ENCODE measurements around the gene CACNA2D3. TPM values are rescaled to one million over a fixed set of nuclear protein-coding genes. Genes with fewer than 3 reads are reported as not detected.

CACNA2D3 gene
- total and polyA plus RNA-seq, 9 donors: 1.4 to 3.1 (median 2.3) TPM

- H3K4me1 ChIP-seq (ENCODE audit: control insufficient read depth, insufficient read depth, low read length): peaks cover 3% of the 10 kb centered on the region
- H3K27ac ChIP-seq (ENCODE audit: low read length): no peak overlapping the region
- no CpG with 5 or more reads among the region's 2 CpGs for WGBS (ENCODE audit: insufficient coverage)
- no peaks in the 10 kb centered on the region for H3K36me3 ChIP-seq (ENCODE audit: control insufficient read depth, insufficient read depth, low read length)
- H3K4me3 ChIP-seq (ENCODE audit: low read length): no peak overlapping the region
- peaks cover 7% of the 10 kb centered on the region for H3K9me3 ChIP-seq (replicated peaks; ENCODE audit: control insufficient read depth, low read depth, low read length)
- no peak for DNase-seq
- H3K27me3 ChIP-seq (ENCODE audit: control insufficient read depth, insufficient read depth, low read length): no peaks in the 10 kb centered on the region
These were observed 705.4 kb downstream of the CACNA2D3 start for GRCh38 chr3:54827776-54828175.

- no peaks in the 10 kb centered on the region for H3K27me3 ChIP-seq (ENCODE audit: control insufficient read depth, insufficient read depth, low read length)
- H3K27ac ChIP-seq (ENCODE audit: low read length): no peak overlapping the region
- WGBS (ENCODE audit: insufficient coverage): 88% methylated on average over 4 of the region's 8 CpGs
These were observed 708.3 kb downstream of the CACNA2D3 start for GRCh38 chr3:54830658-54831057.

GRCh38 chr3:54831112-54831511 lies 708.8 kb downstream of the CACNA2D3 start:
- Histone ChIP-seq H3K27me3 (ENCODE audit: control insufficient read depth, insufficient read depth, low read length) (no peaks in the 10 kb centered on the region), H3K36me3 (ENCODE audit: control insufficient read depth, insufficient read depth, low read length) (no peaks in the 10 kb centered on the region), H3K27ac (ENCODE audit: low read length) (no peak overlapping the region), H3K4me3 (ENCODE audit: low read length) (no peak overlapping the region), H3K9me3 (replicated peaks; ENCODE audit: control insufficient read depth, low read depth, low read length) (peaks cover 7% of the 10 kb centered on the region), H3K4me1 (ENCODE audit: control insufficient read depth, insufficient read depth, low read length) (peaks cover 3% of the 10 kb centered on the region)
- DNase-seq: peak; percentile 84
- WGBS (ENCODE audit: insufficient coverage): 68% methylated on average over 2 of the region's 2 CpGs

More at GRCh38 chr3:54830658-54831057, 708.3 kb downstream of the CACNA2D3 start:
- DNase-seq: peak; percentile 27
- H3K4me1 ChIP-seq (ENCODE audit: control insufficient read depth, insufficient read depth, low read length): peaks cover 3% of the 10 kb centered on the region
- H3K4me3 ChIP-seq (ENCODE audit: low read length): no peak overlapping the region
- peaks cover 7% of the 10 kb centered on the region for H3K9me3 ChIP-seq (replicated peaks; ENCODE audit: control insufficient read depth, low read depth, low read length)
- H3K36me3 ChIP-seq (ENCODE audit: control insufficient read depth, insufficient read depth, low read length): no peaks in the 10 kb centered on the region

GRCh38 chr3:54832876-54833275 lies 710.5 kb downstream of the CACNA2D3 start:
- Histone ChIP-seq H3K4me1 (ENCODE audit: control insufficient read depth, insufficient read depth, low read length) (peaks cover 4% of the 10 kb centered on the region), H3K4me3 (ENCODE audit: low read length) (no peak overlapping the region), H3K27ac (ENCODE audit: low read length) (no peak overlapping the region), H3K36me3 (ENCODE audit: control insufficient read depth, insufficient read depth, low read length) (no peaks in the 10 kb centered on the region), H3K27me3 (ENCODE audit: control insufficient read depth, insufficient read depth, low read length) (no peaks in the 10 kb centered on the region), H3K9me3 (replicated peaks; ENCODE audit: control insufficient read depth, low read depth, low read length) (peaks cover 7% of the 10 kb centered on the region)
- DNase-seq: no peak
- 40% methylated on average over 1 of the region's 1 CpG for WGBS (ENCODE audit: insufficient coverage)

GRCh38 chr3:54835701-54836100 lies 713.3 kb downstream of the CACNA2D3 start:
- peaks cover 4% of the 10 kb centered on the region for H3K4me1 ChIP-seq (ENCODE audit: control insufficient read depth, insufficient read depth, low read length)
- H3K36me3 ChIP-seq (ENCODE audit: control insufficient read depth, insufficient read depth, low read length): no peaks in the 10 kb centered on the region
- DNase-seq: no peak
- peaks cover under 1% of the 10 kb centered on the region for H3K9me3 ChIP-seq (replicated peaks; ENCODE audit: control insufficient read depth, low read depth, low read length)
- H3K27ac ChIP-seq (ENCODE audit: low read length): no peak overlapping the region
- 77% methylated on average over 3 of the region's 3 CpGs for WGBS (ENCODE audit: insufficient coverage)
- no peaks in the 10 kb centered on the region for H3K27me3 ChIP-seq (ENCODE audit: control insufficient read depth, insufficient read depth, low read length)
- H3K4me3 ChIP-seq (ENCODE audit: low read length): no peak overlapping the region

GRCh38 chr3:54836871-54837270 lies 714.5 kb downstream of the CACNA2D3 start:
- DNase-seq: no peak
- Histone ChIP-seq H3K36me3 (ENCODE audit: control insufficient read depth, insufficient read depth, low read length) (no peaks in the 10 kb centered on the region), H3K4me1 (ENCODE audit: control insufficient read depth, insufficient read depth, low read length) (peaks cover 4% of the 10 kb centered on the region), H3K27me3 (ENCODE audit: control insufficient read depth, insufficient read depth, low read length) (no peaks in the 10 kb centered on the region), H3K4me3 (ENCODE audit: low read length) (no peak overlapping the region), H3K27ac (ENCODE audit: low read length) (no peak overlapping the region), H3K9me3 (replicated peaks; ENCODE audit: control insufficient read depth, low read depth, low read length) (no peaks in the 10 kb centered on the region)
- 42% methylated on average over 4 of the region's 8 CpGs for WGBS (ENCODE audit: insufficient coverage)

GRCh38 chr3:54837964-54838363 lies 715.6 kb downstream of the CACNA2D3 start:
- WGBS (ENCODE audit: insufficient coverage): 42% methylated on average over 2 of the region's 2 CpGs
- DNase-seq: no peak

GRCh38 chr3:54841471-54841870 lies 719.1 kb downstream of the CACNA2D3 start:
- Histone ChIP-seq H3K9me3 (replicated peaks; ENCODE audit: control insufficient read depth, low read depth, low read length) (no peaks in the 10 kb centered on the region), H3K27ac (ENCODE audit: low read length) (no peak overlapping the region), H3K27me3 (ENCODE audit: control insufficient read depth, insufficient read depth, low read length) (no peaks in the 10 kb centered on the region), H3K4me1 (ENCODE audit: control insufficient read depth, insufficient read depth, low read length) (peaks cover 4% of the 10 kb centered on the region), H3K4me3 (ENCODE audit: low read length) (no peak overlapping the region), H3K36me3 (ENCODE audit: control insufficient read depth, insufficient read depth, low read length) (no peaks in the 10 kb centered on the region)
- 68% methylated on average over 2 of the region's 4 CpGs for WGBS (ENCODE audit: insufficient coverage)
- no peak for DNase-seq

More at GRCh38 chr3:54837964-54838363, 715.6 kb downstream of the CACNA2D3 start:
- Histone ChIP-seq H3K27ac (ENCODE audit: low read length) (no peak overlapping the region), H3K36me3 (ENCODE audit: control insufficient read depth, insufficient read depth, low read length) (no peaks in the 10 kb centered on the region), H3K4me1 (ENCODE audit: control insufficient read depth, insufficient read depth, low read length) (peaks cover 4% of the 10 kb centered on the region), H3K9me3 (replicated peaks; ENCODE audit: control insufficient read depth, low read depth, low read length) (no peaks in the 10 kb centered on the region), H3K4me3 (ENCODE audit: low read length) (no peak overlapping the region), H3K27me3 (ENCODE audit: control insufficient read depth, insufficient read depth, low read length) (no peaks in the 10 kb centered on the region)

GRCh38 chr3:54843352-54843751 lies 721.0 kb downstream of the CACNA2D3 start:
- Histone ChIP-seq H3K4me1 (ENCODE audit: control insufficient read depth, insufficient read depth, low read length) (no peaks in the 10 kb centered on the region), H3K9me3 (replicated peaks; ENCODE audit: control insufficient read depth, low read depth, low read length) (no peaks in the 10 kb centered on the region), H3K27me3 (ENCODE audit: control insufficient read depth, insufficient read depth, low read length) (no peaks in the 10 kb centered on the region), H3K4me3 (ENCODE audit: low read length) (no peak overlapping the region), H3K36me3 (ENCODE audit: control insufficient read depth, insufficient read depth, low read length) (no peaks in the 10 kb centered on the region), H3K27ac (ENCODE audit: low read length) (no peak overlapping the region)
- no peak for DNase-seq
- 50% methylated on average over 2 of the region's 2 CpGs for WGBS (ENCODE audit: insufficient coverage)

- WGBS (ENCODE audit: insufficient coverage): 94% methylated on average over 2 of the region's 5 CpGs
- no peak for DNase-seq
- Histone ChIP-seq H3K9me3 (replicated peaks; ENCODE audit: control insufficient read depth, low read depth, low read length) (no peaks in the 10 kb centered on the region), H3K4me3 (ENCODE audit: low read length) (no peak overlapping the region), H3K4me1 (ENCODE audit: control insufficient read depth, insufficient read depth, low read length) (no peaks in the 10 kb centered on the region), H3K36me3 (ENCODE audit: control insufficient read depth, insufficient read depth, low read length) (no peaks in the 10 kb centered on the region), H3K27me3 (ENCODE audit: control insufficient read depth, insufficient read depth, low read length) (no peaks in the 10 kb centered on the region), H3K27ac (ENCODE audit: low read length) (no peak overlapping the region)
These were observed 721.9 kb downstream of the CACNA2D3 start for GRCh38 chr3:54844211-54844610.

- Histone ChIP-seq H3K9me3 (replicated peaks; ENCODE audit: control insufficient read depth, low read depth, low read length) (no peaks in the 10 kb centered on the region), H3K4me1 (ENCODE audit: control insufficient read depth, insufficient read depth, low read length) (no peaks in the 10 kb centered on the region), H3K4me3 (ENCODE audit: low read length) (no peak overlapping the region), H3K27me3 (ENCODE audit: control insufficient read depth, insufficient read depth, low read length) (no peaks in the 10 kb centered on the region), H3K27ac (ENCODE audit: low read length) (no peak overlapping the region), H3K36me3 (ENCODE audit: control insufficient read depth, insufficient read depth, low read length) (no peaks in the 10 kb centered on the region)
- no peak for DNase-seq
- WGBS (ENCODE audit: insufficient coverage): no CpG with 5 or more reads among the region's 4 CpGs
These were observed 722.7 kb downstream of the CACNA2D3 start for GRCh38 chr3:54845011-54845410.

Measured in muscle of leg (tissue), 11 donors.